Heart left ventricle (tissue), 16 donors: Measurements from ENCODE around the gene ABCB9. TPM values are rescaled to one million over a fixed set of nuclear protein-coding genes. Genes with fewer than 3 reads are reported as not detected.
A peak's percentile ranks its signal among the peaks of the same experiment; 100 is the strongest.

ENCODE experiments used
- ATAC-seq, 4 donors: fragments of 200-7000 bp; cut with Tn5 transposase; one replicate each; pipeline ENCODE4 v1.9.1; 2020 to 2022; ENCODE audit warnings: moderate library complexity in 4 of 4, mild to moderate bottlenecking in 3 of 4, moderate number of reproducible peaks in 1 of 4
- DNase-seq, 5 donors: peaks; one replicate each; pipeline ENCODE4 v3.0.0-alpha.2; 2020
- H3K27ac ChIP-seq, 12 donors: fragments of 200-600 bp; sonication (generic) in 4 of 12; one replicate each; pipeline versions ENCODE4 v1.5.0 to v1.8.0; 2016 to 2022; ENCODE audit warnings: mild to moderate bottlenecking in 2 of 12
- H3K27me3 ChIP-seq, 9 donors: fragments of 200-600 bp; sonication (generic) in 2 of 9; one replicate each; pipeline versions ENCODE4 v1.5.1 to v1.8.0; 2016 to 2022; ENCODE audit warnings: mild to moderate bottlenecking in 3 of 9
- H3K36me3 ChIP-seq, 9 donors: fragments of 200-600 bp; sonication (generic) in 2 of 9; one replicate each; pipeline versions ENCODE4 v1.5.0 to v1.8.0; 2018 to 2022; ENCODE audit warnings: mild to moderate bottlenecking in 2 of 9
- H3K4me1 ChIP-seq, 12 donors: fragments of 200-600 bp; sonication (generic) in 4 of 12; one replicate each; pipeline versions ENCODE4 v1.5.0 to v1.8.0; 2016 to 2022; ENCODE audit warnings: mild to moderate bottlenecking in 3 of 12
- H3K4me3 ChIP-seq, 12 donors: fragments of 200-600 bp; sonication (generic) in 4 of 12; one replicate each; pipeline versions ENCODE4 v1.5.0 to v1.8.0; 2017 to 2022; ENCODE audit warnings: mild to moderate bottlenecking in 9 of 12, moderate library complexity in 4 of 12
- H3K9me3 ChIP-seq, 12 donors: fragments of 200-600 bp; sonication (generic) in 4 of 12; one replicate each; pipeline versions ENCODE4 v1.5.0 to v1.8.0; 2016 to 2022; ENCODE audit warnings: mild to moderate bottlenecking in 1 of 12
- CTCF ChIP-seq, 12 donors: fragments of 200-600 bp; sonication (generic) in 4 of 12; IDR thresholded peaks; one replicate each; pipeline versions ENCODE4 v1.5.0 to v1.8.0; 2018 to 2022; ENCODE audit warnings: antibody characterized with exemption in 12 of 12, mild to moderate bottlenecking in 5 of 12
- POLR2A ChIP-seq, 2 donors: fragments of 450-650 bp; IDR thresholded peaks; one replicate each; pipeline ENCODE4 v1.6.1; 2017; ENCODE audit warnings: antibody characterized with exemption in 2 of 2, mild to moderate bottlenecking in 2 of 2, moderate library complexity in 2 of 2
- WGBS, 4 donors: extraction: QIAGEN DNeasy Blood & Tissue Kit in 2 of 4; methylation state at CpG; one replicate each; pipeline versions ENCODE4 v1.1.5 to v1.1.7; 2013 to 2018; 5-methylcytosine and 5-hydroxymethylcytosine counted together
- intact Hi-C, 10 donors: fragments of 100-400 bp; cut with DNase I; formaldehyde crosslinking; loops; one replicate each; pipeline versions ENCODE4 v1.11.1 to v1.14.2; 2022
- polyA plus RNA-seq, 2 donors: library from polyadenylated mRNA; stranded (reverse); fragments of 200-250 nt; gene quantifications; one replicate each; pipeline ENCODE4 v1.2.3, GENCODE V29; 2013
- total RNA-seq, 9 donors: library from RNA; depleted of rRNA in 2 of 9; stranded (reverse); fragments of >200 nt in 2 of 9; fragmentation: NEBNext Ultra II Directional in 3 of 9; extraction: Animal tissue kit (Norgen Biotek cat#: 25700) in 3 of 9; gene quantifications; one replicate each; pipeline versions ENCODE4 v1.1.0 to v1.2.4, GENCODE V29; 2016 to 2023
- donor health status: ischemic (EF 13 %, LVEDD 7.1; RV severe dilation, severe dysfunction).
- donor health status: healthy with polysubstance abuse.
- donor health status: DM: no; HTN: yes; CAD: no.
- donor health status: DM: no; HTN: no; CAD: no.
- donor health status: ischemic (EF 25% LVEDD 6.9; RV normal size, moderate dysfunction).
- donor health status: ischemic (EF 25% LVEDD 5.7; RV mildly dilated, moderate dysfunction).
- donor health status: healthy.
- donor health status: DM: yes; HTN: yes; CAD: no.
- donor health status: ischemic (EF 35%, LVEDD 5.7; RV mildly dilated, moderate dysfunction).
- donor health status: nonischemic (EF 11% LVEDD 7.7; RV severe dilation, severe dysfunction).
- donor health status: DM: yes; HTN: yes; CAD: no.
- donor health status: PGD.
- donor health status: ischemic (EF 29% LVEDD 5.4; RV normal size, mild dysfunction).
- donor health status: nonischemic (EF 23%, LVEDD 6.1; RV moderate dilation, normal function).

Gene ABCB9
- total and polyA plus RNA-seq, 11 donors = 3.1 to 8.6 (median 4.6) TPM

GRCh38 chr12:122974274-122974891, 8.1 kb upstream of the ABCB9 start:
- peak overlapping the region; percentile 90 to 100 (median 98) for H3K27ac ChIP-seq
- peaks cover 0 to 13% (median 0%) of the 10 kb centered on the region in 9 donors for H3K36me3 ChIP-seq
- DNase-seq (peak; percentile 98 to 99 (median 98)), ATAC-seq (peak; percentile 95 to 97 (median 96))
- no peaks in the 10 kb centered on the region for H3K9me3 ChIP-seq
- TF ChIP-seq CTCF (IDR thresholded peaks at IDR 0.05) (no peak), POLR2A (IDR thresholded peaks at IDR 0.05) (no peak)
- peak overlapping the region; percentile 69 to 100 (median 90) for H3K4me3 ChIP-seq
- no peaks in the 10 kb centered on the region for H3K27me3 ChIP-seq
- intact Hi-C loops = loop anchor here in 2 of 10 donors (2.0 kb wide), 1 partner anchor 258 kb away; the partner anchor contains the start of genes MPHOSPH9 (in 2 of the 2) and MTRFR (in 2 of the 2)
- peaks cover 9 to 37% (median 26%) of the 10 kb centered on the region in 12 donors for H3K4me1 ChIP-seq
- 0% methylated on average over 18 to 32 of the region's 32 CpGs for WGBS, 4 donors

- H3K9me3 ChIP-seq = no peaks in the 10 kb centered on the region
- no peak for ATAC-seq
- intact Hi-C loops = no loop called here
- TF ChIP-seq CTCF (IDR thresholded peaks at IDR 0.05) (no peak), POLR2A (IDR thresholded peaks at IDR 0.05) (no peak)
- no peak for DNase-seq
- peaks cover 0 to 27% (median 18%) of the 10 kb centered on the region in 12 donors for H3K4me1 ChIP-seq
- H3K4me3 ChIP-seq = no peak overlapping the region
- H3K27ac ChIP-seq = no peak overlapping the region
- H3K27me3 ChIP-seq = no peaks in the 10 kb centered on the region
- no peaks in the 10 kb centered on the region for H3K36me3 ChIP-seq
- WGBS, 4 donors = 49 to 52% (median 50%) methylated on average over 4 of the region's 4 CpGs
These were observed 3.4 kb upstream of the ABCB9 start for GRCh38 chr12:122969676-122970075.

- Histone ChIP-seq H3K9me3 (no peaks in the 10 kb centered on the region), H3K36me3 (no peaks in the 10 kb centered on the region), H3K4me3 (no peak overlapping the region), H3K4me1 (peaks cover 0 to 35% (median 22%) of the 10 kb centered on the region in 12 donors), H3K27me3 (no peaks in the 10 kb centered on the region), H3K27ac (no peak overlapping the region)
- intact Hi-C loops = no loop called here
- WGBS, 4 donors = 79 to 87% (median 85%) methylated on average over 2 of the region's 2 CpGs
- DNase-seq (no peak), ATAC-seq (no peak)
- TF ChIP-seq POLR2A (IDR thresholded peaks at IDR 0.05) = no peak
- TF ChIP-seq CTCF (IDR thresholded peaks at IDR 0.05) = no peak
These were observed 1.8 kb upstream of the ABCB9 start for GRCh38 chr12:122968104-122968503.

- DNase-seq (no peak), ATAC-seq (no peak)
- TF ChIP-seq POLR2A (IDR thresholded peaks at IDR 0.05) (no peak), CTCF (IDR thresholded peaks at IDR 0.05) (no peak)
- H3K4me1 ChIP-seq = peaks cover 0 to 46% (median 26%) of the 10 kb centered on the region in 12 donors
- intact Hi-C loops = no loop called here
- no peaks in the 10 kb centered on the region for H3K27me3 ChIP-seq
- peak overlapping the region in 7 of 12 donors; percentile 11 to 69 (median 41) for H3K27ac ChIP-seq
- 57 to 66% (median 61%) methylated on average over 15 of the region's 15 CpGs for WGBS, 4 donors
- H3K36me3 ChIP-seq = no peaks in the 10 kb centered on the region
- H3K9me3 ChIP-seq = no peaks in the 10 kb centered on the region
- peak overlapping the region in 10 of 12 donors; percentile 53 to 94 (median 70) for H3K4me3 ChIP-seq
These were observed 684 bp upstream of the ABCB9 start for GRCh38 chr12:122966743-122967550.
